WTC11 (cell line): Measurements from ENCODE around the gene CDC6. TPM values are rescaled to one million over a fixed set of nuclear protein-coding genes. Genes with fewer than 3 reads are reported as not detected.

Source experiments
- ATAC-seq: fragments of 200-7000 bp; cut with Tn5 transposase; 2 replicates; pipeline ENCODE4 v1.10.0; 2021; ENCODE audit warnings: mild to moderate bottlenecking, moderate library complexity
- CTCF ChIA-PET: fragments of 300-600 bp; sonication (Branson Sonifier 250); formaldehyde crosslinking; loops from one replicate; lab custom pipeline; 2021; ENCODE audit warnings: antibody characterized with exemption; lab: Charles Lee
- POLR2A ChIA-PET: fragments of 350-600 bp; sonication (Branson Sonifier 250); formaldehyde crosslinking; loops from one replicate; lab custom pipeline; 2021; ENCODE audit warnings: antibody characterized with exemption; lab: Charles Lee
- DNase-seq: peaks from one replicate; pipeline ENCODE4 v3.0.0; 2021; ENCODE audit warnings: low spot score
- H3K27ac Mint-ChIP-seq: 2 replicates; pipeline ENCODE4 v1.8.0; 2021; ENCODE audit warnings: mixed read lengths
- H3K27me3 Mint-ChIP-seq: 2 replicates; pipeline ENCODE4 v1.8.0; 2021; ENCODE audit warnings: low read depth, mild to moderate bottlenecking, moderate library complexity, mixed read lengths
- H3K36me3 Mint-ChIP-seq: 2 replicates; pipeline ENCODE4 v1.8.0; 2021; ENCODE audit warnings: mixed read lengths
- H3K4me1 Mint-ChIP-seq: 2 replicates; pipeline ENCODE4 v1.8.0; 2022; ENCODE audit warnings: mixed read lengths
- H3K4me3 Mint-ChIP-seq: 2 replicates; pipeline ENCODE4 v1.8.0; 2021; ENCODE audit warnings: mild to moderate bottlenecking, moderate library complexity, mixed read lengths
- H3K9me3 Mint-ChIP-seq: 2 replicates; pipeline ENCODE4 v1.8.0; 2021; ENCODE audit warnings: mixed read lengths
- ATF1 ChIP-seq: sonication (generic); formaldehyde crosslinking; IDR thresholded peaks from 2 replicates; pipeline ENCODE4 v1.8.1; 2023; ENCODE audit warnings: mild to moderate bottlenecking, moderate library complexity, missing genetic modification reagents
- ESRRA ChIP-seq: sonication (generic); formaldehyde crosslinking; IDR thresholded peaks from 2 replicates; pipeline ENCODE4 v1.8.1; 2022; ENCODE audit warnings: mild to moderate bottlenecking, missing genetic modification reagents, borderline replicate concordance
- FOXP1 ChIP-seq: sonication (generic); formaldehyde crosslinking; IDR thresholded peaks from 2 replicates; pipeline ENCODE4 v1.8.0; 2022; ENCODE audit warnings: missing genetic modification reagents, mild to moderate bottlenecking, moderate library complexity, borderline replicate concordance
- IRF2 ChIP-seq: sonication (generic); formaldehyde crosslinking; IDR thresholded peaks from 2 replicates; pipeline ENCODE4 v1.8.0; 2022; ENCODE audit warnings: low read depth, missing genetic modification reagents, borderline replicate concordance
- NR1H2 ChIP-seq: sonication (generic); formaldehyde crosslinking; IDR thresholded peaks from 2 replicates; pipeline ENCODE4 v1.9.0; 2021; ENCODE audit warnings: mild to moderate bottlenecking, moderate library complexity, missing genetic modification reagents
- OVOL2 ChIP-seq: fragments of 250-450 bp; sonication (Bioruptor Pico); IDR thresholded peaks from 2 replicates; pipeline ENCODE4 v1.9.0; 2021; ENCODE audit warnings: mild to moderate bottlenecking, borderline replicate concordance
- RORB ChIP-seq: fragments of 250-450 bp; sonication (Bioruptor Pico); IDR thresholded peaks from 2 replicates; pipeline ENCODE4 v1.9.0; 2021; ENCODE audit warnings: mild to moderate bottlenecking
- TEAD4 ChIP-seq: sonication (generic); formaldehyde crosslinking; IDR thresholded peaks from 2 replicates; pipeline ENCODE4 v1.8.0; 2022; ENCODE audit warnings: mild to moderate bottlenecking, missing genetic modification reagents
- TP53 ChIP-seq: sonication (generic); formaldehyde crosslinking; IDR thresholded peaks from 2 replicates; pipeline ENCODE4 v1.8.1; 2023; ENCODE audit warnings: mild to moderate bottlenecking, missing genetic modification reagents
- ZBTB21 ChIP-seq: sonication (generic); formaldehyde crosslinking; IDR thresholded peaks from 2 replicates; pipeline ENCODE4 v1.8.1; 2023; ENCODE audit warnings: mild to moderate bottlenecking, missing genetic modification reagents, borderline replicate concordance
- total RNA-seq: library from RNA; stranded (reverse); gene quantifications from 3 replicates; pipeline ENCODE4 v1.2.3, GENCODE V29; 2021
- TF ChIP-seq, protein P1 (sequence below): sonication (generic); formaldehyde crosslinking; IDR thresholded peaks from 2 replicates; pipeline ENCODE4 v1.8.1; 2022; ENCODE audit warnings: low read depth, missing genetic modification reagents, borderline replicate concordance
- TF ChIP-seq, protein P2 (sequence below): fragments of 200-600 bp; IDR thresholded peaks from 2 replicates; pipeline ENCODE4 v1.8.0; 2022; ENCODE audit warnings: antibody characterized with exemption
- TF ChIP-seq, protein P3 (sequence below): fragments of 250-450 bp; sonication (Bioruptor Pico); IDR thresholded peaks from 2 replicates; pipeline ENCODE4 v1.9.0; 2021; ENCODE audit warnings: moderate library complexity, mild to moderate bottlenecking, inconsistent platforms, borderline replicate concordance
- TF ChIP-seq, protein P4 (sequence below): sonication (generic); formaldehyde crosslinking; IDR thresholded peaks from 2 replicates; pipeline ENCODE4 v1.8.1; 2022; ENCODE audit warnings: mild to moderate bottlenecking, missing genetic modification reagents, moderate library complexity, borderline replicate concordance
- TF ChIP-seq, protein P5 (sequence below): sonication (generic); formaldehyde crosslinking; IDR thresholded peaks from 2 replicates; pipeline ENCODE4 v1.8.1; 2022; ENCODE audit warnings: low read depth, mild to moderate bottlenecking, moderate library complexity, missing genetic modification reagents, borderline replicate concordance
- TF ChIP-seq, protein P6 (sequence below): sonication (generic); formaldehyde crosslinking; IDR thresholded peaks from 2 replicates; pipeline ENCODE4 v1.8.1; 2023; ENCODE audit warnings: mild to moderate bottlenecking, missing genetic modification reagents, moderate library complexity
- TF ChIP-seq, protein P7 (sequence below): sonication (generic); formaldehyde crosslinking; IDR thresholded peaks from 2 replicates; pipeline ENCODE4 v1.8.1; 2023; ENCODE audit warnings: mild to moderate bottlenecking, missing genetic modification reagents, moderate library complexity

The CDC6 gene
- total RNA-seq, 1 experiment from 2014 or later = 125 TPM

DNA sequence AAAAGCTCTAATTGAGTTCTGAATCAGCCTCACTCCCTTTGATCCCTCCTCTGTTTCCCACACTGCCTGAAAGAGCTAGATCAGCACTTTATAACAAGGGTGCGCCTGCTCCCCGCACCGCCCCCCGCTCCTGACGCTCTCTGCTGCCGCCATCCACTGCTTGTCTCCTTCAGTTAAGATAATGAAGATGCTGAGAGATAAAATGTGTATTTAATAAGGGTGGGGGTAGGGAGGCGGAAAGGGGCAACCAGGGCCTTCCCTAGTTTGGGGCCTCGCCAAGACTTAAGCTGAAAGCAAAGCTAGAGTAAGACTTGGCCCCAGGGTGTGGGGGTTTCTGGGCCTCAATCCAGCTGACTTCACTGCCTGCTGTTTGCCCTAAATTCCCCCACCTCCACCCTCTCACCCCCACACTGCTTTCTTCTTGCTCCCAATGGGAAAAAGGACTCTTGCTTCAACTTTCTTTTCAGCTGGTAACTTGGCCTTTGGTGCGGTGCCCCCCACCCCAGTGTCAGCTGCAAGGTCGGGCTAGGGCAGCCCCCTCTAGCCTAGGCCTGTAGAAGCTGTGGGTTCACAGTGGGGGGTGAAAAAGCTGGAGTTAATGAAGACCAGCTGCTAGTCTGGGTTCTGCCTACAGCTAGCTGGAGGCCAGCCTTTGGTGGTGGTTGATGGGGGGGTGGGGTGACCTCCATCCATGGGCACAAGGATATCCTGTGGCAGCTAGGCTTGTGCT, 19.5 kb downstream of the CDC6 start (continued):
- TF ChIP-seq, protein P1, sequence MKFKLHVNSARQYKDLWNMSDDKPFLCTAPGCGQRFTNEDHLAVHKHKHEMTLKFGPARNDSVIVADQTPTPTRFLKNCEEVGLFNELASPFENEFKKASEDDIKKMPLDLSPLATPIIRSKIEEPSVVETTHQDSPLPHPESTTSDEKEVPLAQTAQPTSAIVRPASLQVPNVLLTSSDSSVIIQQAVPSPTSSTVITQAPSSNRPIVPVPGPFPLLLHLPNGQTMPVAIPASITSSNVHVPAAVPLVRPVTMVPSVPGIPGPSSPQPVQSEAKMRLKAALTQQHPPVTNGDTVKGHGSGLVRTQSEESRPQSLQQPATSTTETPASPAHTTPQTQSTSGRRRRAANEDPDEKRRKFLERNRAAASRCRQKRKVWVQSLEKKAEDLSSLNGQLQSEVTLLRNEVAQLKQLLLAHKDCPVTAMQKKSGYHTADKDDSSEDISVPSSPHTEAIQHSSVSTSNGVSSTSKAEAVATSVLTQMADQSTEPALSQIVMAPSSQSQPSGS = no peak
- TF ChIP-seq, all 79 proteins: peak for 0

DNA sequence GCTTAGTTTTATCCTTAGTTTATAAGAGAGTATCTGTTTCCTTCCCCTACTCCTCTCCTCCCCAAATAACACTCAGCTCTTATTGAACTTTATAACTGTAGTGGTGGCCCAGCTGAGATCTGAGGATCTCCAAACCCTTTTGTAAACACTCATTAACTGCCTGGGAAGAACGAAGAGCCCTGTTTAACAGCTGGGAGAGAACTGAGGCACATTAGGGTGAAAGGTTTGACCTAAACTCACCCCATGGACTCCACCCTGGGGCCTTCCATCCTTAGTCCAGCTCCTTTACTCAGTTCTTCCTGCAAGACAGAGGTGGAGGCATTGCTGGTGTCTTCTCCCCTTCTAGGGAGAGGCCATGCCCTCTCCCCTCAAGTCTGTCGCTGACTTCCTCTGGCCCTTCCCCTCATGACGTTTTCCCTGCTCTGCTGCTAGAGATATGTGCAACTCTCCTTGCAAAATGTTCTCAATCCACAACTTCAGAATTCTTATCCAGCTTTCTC, 20.1 kb downstream of the CDC6 start:
- H3K4me1 Mint-ChIP-seq = peaks cover 39% of the 10 kb centered on the region
- ChIA-PET POLR2A (interaction anchor here (0.5 to 3.3 kb wide), 9 partner anchors 8 to 132 kb away, joined by 3 to 17 read pairs (median 5); no protein-coding TSS in a partner anchor), CTCF (interaction anchor here (0.6 to 10.9 kb wide), 21 partner anchors 9 to 289 kb away, joined by 3 to 259 read pairs (median 6); partner anchors contain the start of gene WIPF2)
- H3K27me3 Mint-ChIP-seq = no peaks in the 10 kb centered on the region
- H3K4me3 Mint-ChIP-seq = no peak overlapping the region
- peaks cover 13% of the 10 kb centered on the region for H3K36me3 Mint-ChIP-seq
- ATAC-seq = no peak
- H3K27ac Mint-ChIP-seq = no peak overlapping the region
- H3K9me3 Mint-ChIP-seq = no peaks in the 10 kb centered on the region
- TF ChIP-seq TP53 (no peak), OVOL2 (CRISPR knock-in tag) (no peak), ATF1 (CRISPR knock-in tag) (no peak), RORB (CRISPR knock-in tag) (no peak), TEAD4 (no peak), ESRRA (CRISPR knock-in tag) (no peak), FOXP1 (CRISPR knock-in tag) (no peak), ZBTB21 (CRISPR knock-in tag) (no peak), IRF2 (CRISPR knock-in tag) (no peak), NR1H2 (CRISPR knock-in tag) (no peak)
- TF ChIP-seq, protein P2, sequence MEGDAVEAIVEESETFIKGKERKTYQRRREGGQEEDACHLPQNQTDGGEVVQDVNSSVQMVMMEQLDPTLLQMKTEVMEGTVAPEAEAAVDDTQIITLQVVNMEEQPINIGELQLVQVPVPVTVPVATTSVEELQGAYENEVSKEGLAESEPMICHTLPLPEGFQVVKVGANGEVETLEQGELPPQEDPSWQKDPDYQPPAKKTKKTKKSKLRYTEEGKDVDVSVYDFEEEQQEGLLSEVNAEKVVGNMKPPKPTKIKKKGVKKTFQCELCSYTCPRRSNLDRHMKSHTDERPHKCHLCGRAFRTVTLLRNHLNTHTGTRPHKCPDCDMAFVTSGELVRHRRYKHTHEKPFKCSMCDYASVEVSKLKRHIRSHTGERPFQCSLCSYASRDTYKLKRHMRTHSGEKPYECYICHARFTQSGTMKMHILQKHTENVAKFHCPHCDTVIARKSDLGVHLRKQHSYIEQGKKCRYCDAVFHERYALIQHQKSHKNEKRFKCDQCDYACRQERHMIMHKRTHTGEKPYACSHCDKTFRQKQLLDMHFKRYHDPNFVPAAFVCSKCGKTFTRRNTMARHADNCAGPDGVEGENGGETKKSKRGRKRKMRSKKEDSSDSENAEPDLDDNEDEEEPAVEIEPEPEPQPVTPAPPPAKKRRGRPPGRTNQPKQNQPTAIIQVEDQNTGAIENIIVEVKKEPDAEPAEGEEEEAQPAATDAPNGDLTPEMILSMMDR = no peak
- TF ChIP-seq, protein P3, sequence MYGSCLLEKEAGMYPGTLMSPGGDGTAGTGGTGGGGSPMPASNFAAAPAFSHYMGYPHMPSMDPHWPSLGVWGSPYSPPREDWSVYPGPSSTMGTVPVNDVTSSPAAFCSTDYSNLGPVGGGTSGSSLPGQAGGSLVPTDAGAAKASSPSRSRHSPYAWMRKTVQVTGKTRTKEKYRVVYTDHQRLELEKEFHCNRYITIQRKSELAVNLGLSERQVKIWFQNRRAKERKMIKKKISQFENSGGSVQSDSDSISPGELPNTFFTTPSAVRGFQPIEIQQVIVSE (CRISPR knock-in tag) = no peak
- TF ChIP-seq, protein P4, sequence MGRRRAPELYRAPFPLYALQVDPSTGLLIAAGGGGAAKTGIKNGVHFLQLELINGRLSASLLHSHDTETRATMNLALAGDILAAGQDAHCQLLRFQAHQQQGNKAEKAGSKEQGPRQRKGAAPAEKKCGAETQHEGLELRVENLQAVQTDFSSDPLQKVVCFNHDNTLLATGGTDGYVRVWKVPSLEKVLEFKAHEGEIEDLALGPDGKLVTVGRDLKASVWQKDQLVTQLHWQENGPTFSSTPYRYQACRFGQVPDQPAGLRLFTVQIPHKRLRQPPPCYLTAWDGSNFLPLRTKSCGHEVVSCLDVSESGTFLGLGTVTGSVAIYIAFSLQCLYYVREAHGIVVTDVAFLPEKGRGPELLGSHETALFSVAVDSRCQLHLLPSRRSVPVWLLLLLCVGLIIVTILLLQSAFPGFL (CRISPR knock-in tag) = no peak
- TF ChIP-seq, protein P5, sequence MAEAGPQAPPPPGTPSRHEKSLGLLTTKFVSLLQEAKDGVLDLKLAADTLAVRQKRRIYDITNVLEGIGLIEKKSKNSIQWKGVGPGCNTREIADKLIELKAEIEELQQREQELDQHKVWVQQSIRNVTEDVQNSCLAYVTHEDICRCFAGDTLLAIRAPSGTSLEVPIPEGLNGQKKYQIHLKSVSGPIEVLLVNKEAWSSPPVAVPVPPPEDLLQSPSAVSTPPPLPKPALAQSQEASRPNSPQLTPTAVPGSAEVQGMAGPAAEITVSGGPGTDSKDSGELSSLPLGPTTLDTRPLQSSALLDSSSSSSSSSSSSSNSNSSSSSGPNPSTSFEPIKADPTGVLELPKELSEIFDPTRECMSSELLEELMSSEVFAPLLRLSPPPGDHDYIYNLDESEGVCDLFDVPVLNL (CRISPR knock-in tag) = no peak
- TF ChIP-seq, protein P6, sequence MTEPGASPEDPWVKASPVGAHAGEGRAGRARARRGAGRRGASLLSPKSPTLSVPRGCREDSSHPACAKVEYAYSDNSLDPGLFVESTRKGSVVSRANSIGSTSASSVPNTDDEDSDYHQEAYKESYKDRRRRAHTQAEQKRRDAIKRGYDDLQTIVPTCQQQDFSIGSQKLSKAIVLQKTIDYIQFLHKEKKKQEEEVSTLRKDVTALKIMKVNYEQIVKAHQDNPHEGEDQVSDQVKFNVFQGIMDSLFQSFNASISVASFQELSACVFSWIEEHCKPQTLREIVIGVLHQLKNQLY = no peak
- TF ChIP-seq, protein P7, sequence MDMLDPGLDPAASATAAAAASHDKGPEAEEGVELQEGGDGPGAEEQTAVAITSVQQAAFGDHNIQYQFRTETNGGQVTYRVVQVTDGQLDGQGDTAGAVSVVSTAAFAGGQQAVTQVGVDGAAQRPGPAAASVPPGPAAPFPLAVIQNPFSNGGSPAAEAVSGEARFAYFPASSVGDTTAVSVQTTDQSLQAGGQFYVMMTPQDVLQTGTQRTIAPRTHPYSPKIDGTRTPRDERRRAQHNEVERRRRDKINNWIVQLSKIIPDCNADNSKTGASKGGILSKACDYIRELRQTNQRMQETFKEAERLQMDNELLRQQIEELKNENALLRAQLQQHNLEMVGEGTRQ (CRISPR knock-in tag) = no peak
- DNase-seq = no peak
